ENCODE measurements around the gene MMP25.

GRCh38 chr16:3101018-3101840 lies 54.9 kb downstream of the MMP25 start:
- TF ChIP-seq CTCF (IDR thresholded peaks at IDR 0.05) (peak; percentile 78), EZH2 (IDR thresholded peaks at IDR 0.05; ENCODE audit: borderline replicate concordance, insufficient read depth, low read depth, low read length, poor library complexity, severe bottlenecking) (no peak)
